Measurements from ENCODE around the gene EPS15. TPM values are rescaled to one million over a fixed set of nuclear protein-coding genes. Genes with fewer than 3 reads are reported as not detected.

The EPS15 gene
- total and polyA plus RNA-seq, 12 donors, result 12.4 to 81.4 (median 63.0) TPM

DNA sequence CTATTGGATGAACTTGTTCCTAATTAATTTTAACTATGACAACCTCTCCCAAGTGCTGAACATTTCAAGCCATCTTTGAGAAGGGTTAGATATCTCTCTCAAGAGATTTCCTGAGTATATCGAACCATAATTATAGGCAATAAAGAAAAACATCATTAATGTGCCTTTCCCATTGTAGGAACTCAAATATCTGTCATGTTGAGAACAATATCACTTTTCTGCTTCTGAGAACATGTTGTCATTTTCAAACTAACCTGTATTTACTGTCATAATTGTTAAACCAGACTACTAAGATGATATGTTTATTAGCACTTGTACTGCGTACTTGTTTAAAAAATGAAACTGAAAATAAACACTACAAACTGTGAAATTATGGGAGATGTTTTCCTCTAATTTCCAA is 4.3 kb downstream of the EPS15 start:
- intact Hi-C loops (cut with DNase I), result loop anchor here in 7 of 10 donors (1.0 to 10.0 kb wide), 7 partner anchors 42 to 540 kb away; partner anchors contain the start of gene CDKN2C (in 1 of the 7)
- H3K9me3 ChIP-seq, result no peaks in the 10 kb centered on the region
- H3K4me1 ChIP-seq, result peaks cover 0 to 78% (median 67%) of the 10 kb centered on the region in 9 donors
- peak overlapping the region in 7 of 10 donors; percentile 15 to 87 (median 77) for H3K4me3 ChIP-seq
- H3K36me3 ChIP-seq, result no peaks in the 10 kb centered on the region
- H3K27ac ChIP-seq, result peak overlapping the region in 9 of 10 donors; percentile 25 to 95 (median 91)
- H3K27me3 ChIP-seq, result no peaks in the 10 kb centered on the region
- TF ChIP-seq, protein P1, sequence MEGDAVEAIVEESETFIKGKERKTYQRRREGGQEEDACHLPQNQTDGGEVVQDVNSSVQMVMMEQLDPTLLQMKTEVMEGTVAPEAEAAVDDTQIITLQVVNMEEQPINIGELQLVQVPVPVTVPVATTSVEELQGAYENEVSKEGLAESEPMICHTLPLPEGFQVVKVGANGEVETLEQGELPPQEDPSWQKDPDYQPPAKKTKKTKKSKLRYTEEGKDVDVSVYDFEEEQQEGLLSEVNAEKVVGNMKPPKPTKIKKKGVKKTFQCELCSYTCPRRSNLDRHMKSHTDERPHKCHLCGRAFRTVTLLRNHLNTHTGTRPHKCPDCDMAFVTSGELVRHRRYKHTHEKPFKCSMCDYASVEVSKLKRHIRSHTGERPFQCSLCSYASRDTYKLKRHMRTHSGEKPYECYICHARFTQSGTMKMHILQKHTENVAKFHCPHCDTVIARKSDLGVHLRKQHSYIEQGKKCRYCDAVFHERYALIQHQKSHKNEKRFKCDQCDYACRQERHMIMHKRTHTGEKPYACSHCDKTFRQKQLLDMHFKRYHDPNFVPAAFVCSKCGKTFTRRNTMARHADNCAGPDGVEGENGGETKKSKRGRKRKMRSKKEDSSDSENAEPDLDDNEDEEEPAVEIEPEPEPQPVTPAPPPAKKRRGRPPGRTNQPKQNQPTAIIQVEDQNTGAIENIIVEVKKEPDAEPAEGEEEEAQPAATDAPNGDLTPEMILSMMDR (IDR thresholded peaks at IDR 0.05), result no peak
- ATAC-seq, result no peak
- 18 to 37% methylated on average over 2 of the region's 2 CpGs for WGBS, 2 donors
- no peak for DNase-seq

DNA sequence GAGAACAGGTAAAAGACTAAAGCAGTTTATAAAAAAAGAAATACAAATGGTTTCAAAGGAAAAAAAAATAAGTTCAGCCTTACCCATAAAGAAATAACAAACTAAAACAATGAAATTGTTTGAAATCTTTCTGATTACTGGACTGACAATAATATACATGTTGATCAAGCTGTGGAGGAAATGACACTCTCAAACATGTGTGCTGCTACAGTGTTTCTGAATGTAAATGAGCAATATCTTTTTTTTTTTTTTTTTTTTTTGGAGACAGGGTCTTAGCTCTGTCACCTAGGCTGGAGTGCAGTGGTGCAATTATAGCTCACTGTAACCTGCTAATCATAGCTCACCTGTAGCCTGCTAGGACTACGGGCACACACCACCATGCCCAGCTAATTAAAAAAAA is 6.5 kb downstream of the EPS15 start:
- no peak overlapping the region for H3K27ac ChIP-seq
- ATAC-seq (peak in 1 of 8 donors; percentile 28), DNase-seq (no peak)

DNA sequence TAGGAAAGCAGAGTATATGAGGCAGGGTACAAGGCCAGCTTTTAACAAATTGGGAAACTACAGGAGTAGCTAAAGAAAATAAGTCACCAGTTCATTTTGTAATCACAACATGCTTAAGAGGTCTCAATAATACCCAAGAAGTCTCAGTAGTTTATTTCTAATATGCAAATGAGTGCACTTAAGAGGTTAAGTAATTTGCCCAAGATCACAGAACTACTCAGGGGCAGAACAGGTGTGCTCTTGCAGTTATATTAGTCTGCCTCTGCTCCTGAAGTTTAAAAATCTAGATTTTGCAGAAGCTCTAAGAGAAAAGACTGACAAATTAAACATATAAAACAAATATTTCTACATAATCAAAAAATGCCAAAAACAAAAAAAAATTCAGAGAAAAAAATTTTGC is 6.9 kb downstream of the EPS15 start:
- no peak overlapping the region for H3K4me3 ChIP-seq
- TF ChIP-seq, protein P1 (IDR thresholded peaks at IDR 0.05), result no peak
- DNase-seq, result no peak
- ATAC-seq, result no peak
- peaks cover 0 to 5% (median 0%) of the 10 kb centered on the region in 9 donors for H3K36me3 ChIP-seq
- no peak overlapping the region for H3K27ac ChIP-seq
- H3K9me3 ChIP-seq, result no peaks in the 10 kb centered on the region
- intact Hi-C loops (cut with DNase I), result loop anchor here in 4 of 10 donors (10.0 kb wide), 2 partner anchors 87 to 537 kb away; partner anchors contain the start of gene CDKN2C (in 1 of the 4)
- no peaks in the 10 kb centered on the region for H3K27me3 ChIP-seq
- peaks cover 0 to 86% (median 78%) of the 10 kb centered on the region in 9 donors for H3K4me1 ChIP-seq

More for the DNA sequence above, 6.5 kb downstream of the EPS15 start:
- no peaks in the 10 kb centered on the region for H3K9me3 ChIP-seq
- no peaks in the 10 kb centered on the region for H3K27me3 ChIP-seq
- peaks cover 0 to under 1% (median 0%) of the 10 kb centered on the region in 9 donors for H3K36me3 ChIP-seq
- intact Hi-C loops (cut with DNase I), result loop anchor here in 4 of 10 donors (10.0 kb wide), 2 partner anchors 88 to 538 kb away; partner anchors contain the start of gene CDKN2C (in 1 of the 4)
- H3K4me1 ChIP-seq, result peaks cover 0 to 86% (median 78%) of the 10 kb centered on the region in 9 donors
- 70 to 80% methylated on average over 1 of the region's 1 CpG for WGBS, 2 donors
- TF ChIP-seq, protein P1 (IDR thresholded peaks at IDR 0.05), result no peak
- H3K4me3 ChIP-seq, result no peak overlapping the region

DNA sequence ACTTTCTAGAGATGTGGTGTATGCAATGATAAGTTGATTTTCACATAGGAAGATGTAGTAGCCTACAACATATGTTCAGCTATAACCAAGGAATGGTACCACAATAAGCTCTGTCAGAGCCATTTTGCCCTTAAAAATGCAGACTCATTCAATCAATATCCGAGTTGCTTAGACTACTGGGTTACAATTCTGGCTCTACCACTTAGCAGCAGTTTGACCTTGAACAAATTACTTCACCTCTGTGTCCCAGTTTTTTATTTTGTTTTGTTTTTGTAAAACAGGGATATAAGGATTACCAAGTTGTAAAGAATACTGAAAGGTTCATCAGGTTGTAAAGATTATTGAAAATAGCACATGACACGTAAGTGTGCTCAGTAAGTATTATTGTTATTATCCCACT is 9.3 kb downstream of the EPS15 start:
- TF ChIP-seq, protein P1 (IDR thresholded peaks at IDR 0.05), result no peak
- Histone ChIP-seq H3K36me3 (peaks cover 0 to 6% (median 0%) of the 10 kb centered on the region in 9 donors), H3K27ac (no peak overlapping the region), H3K9me3 (no peaks in the 10 kb centered on the region), H3K27me3 (no peaks in the 10 kb centered on the region), H3K4me3 (no peak overlapping the region), H3K4me1 (peaks cover 0 to 76% (median 66%) of the 10 kb centered on the region in 9 donors)
- no peak for ATAC-seq
- intact Hi-C loops (cut with DNase I), result loop anchor here in 4 of 10 donors (10.0 kb wide), 2 partner anchors 85 to 535 kb away; partner anchors contain the start of gene CDKN2C (in 1 of the 4)
- DNase-seq, result no peak
- WGBS, 2 donors, result 68 to 71% methylated on average over 2 of the region's 2 CpGs

Measured in heart right ventricle (tissue), 16 donors.